Measurements from ENCODE around the gene MYO1D.
"Not testable (repeated sequence)": the region's sequence is repeated elsewhere in the genome, so short reads cannot be mapped to it uniquely, and the experiment has no call there.

The MYO1D gene

GRCh38 chr17:32742681-32743538 lies 134.0 kb downstream of the MYO1D start:
- Histone ChIP-seq H4K20me1 (ENCODE audit: insufficient read depth) (no peaks in the 10 kb centered on the region), H3K27ac (no peak overlapping the region), H3K27me3 (ENCODE audit: insufficient read depth, low read depth) (no peaks in the 10 kb centered on the region), H3K36me3 (ENCODE audit: insufficient read depth) (no peaks in the 10 kb centered on the region), H3K4me3 (IDR thresholded peaks at IDR 0.05; ENCODE audit: insufficient read depth, low read depth, low read length) (no peak overlapping the region), H2AFZ (ENCODE audit: low read depth) (no peak overlapping the region), H3K9ac (no peak overlapping the region), H3K79me2 (ENCODE audit: insufficient read depth, low read depth) (no peaks in the 10 kb centered on the region), H3K4me2 (no peak overlapping the region), H3K4me1 (ENCODE audit: low read depth, poor library complexity, severe bottlenecking) (no peaks in the 10 kb centered on the region)
- no peak for TF ChIP-seq CTCF (conservative IDR thresholded peaks at IDR 0.05; ENCODE audit: low read depth, low read length)

GRCh38 chr17:32741381-32741780 lies 135.5 kb downstream of the MYO1D start:
- Histone ChIP-seq H3K27ac (no peak overlapping the region), H3K4me2 (no peak overlapping the region), H3K4me1 (ENCODE audit: low read depth, poor library complexity, severe bottlenecking) (no peaks in the 10 kb centered on the region), H3K79me2 (ENCODE audit: insufficient read depth, low read depth) (no peaks in the 10 kb centered on the region), H3K4me3 (IDR thresholded peaks at IDR 0.05; ENCODE audit: insufficient read depth, low read depth, low read length) (no peak overlapping the region), H2AFZ (ENCODE audit: low read depth) (no peak overlapping the region), H3K9ac (no peak overlapping the region), H3K27me3 (ENCODE audit: insufficient read depth, low read depth) (no peaks in the 10 kb centered on the region), H4K20me1 (ENCODE audit: insufficient read depth) (no peaks in the 10 kb centered on the region), H3K36me3 (ENCODE audit: insufficient read depth) (no peaks in the 10 kb centered on the region)
- TF ChIP-seq CTCF (conservative IDR thresholded peaks at IDR 0.05; ENCODE audit: low read depth, low read length) = no peak

GRCh38 chr17:32739722-32740121 lies 137.2 kb downstream of the MYO1D start:
- Histone ChIP-seq H3K36me3 (ENCODE audit: insufficient read depth) (no peaks in the 10 kb centered on the region), H3K79me2 (ENCODE audit: insufficient read depth, low read depth) (no peaks in the 10 kb centered on the region), H2AFZ (ENCODE audit: low read depth) (no peak overlapping the region), H3K9ac (no peak overlapping the region), H3K4me1 (ENCODE audit: low read depth, poor library complexity, severe bottlenecking) (no peaks in the 10 kb centered on the region), H3K27me3 (ENCODE audit: insufficient read depth, low read depth) (no peaks in the 10 kb centered on the region), H3K4me3 (IDR thresholded peaks at IDR 0.05; ENCODE audit: insufficient read depth, low read depth, low read length) (no peak overlapping the region), H4K20me1 (ENCODE audit: insufficient read depth) (no peaks in the 10 kb centered on the region), H3K4me2 (no peak overlapping the region), H3K27ac (no peak overlapping the region)
- TF ChIP-seq CTCF (conservative IDR thresholded peaks at IDR 0.05; ENCODE audit: low read depth, low read length) = no peak

GRCh38 chr17:32739151-32739550 lies 137.8 kb downstream of the MYO1D start:
- H3K9ac ChIP-seq; H3K4me3 ChIP-seq (IDR thresholded peaks at IDR 0.05; ENCODE audit: insufficient read depth, low read depth, low read length); H3K36me3 ChIP-seq (ENCODE audit: insufficient read depth); H3K4me1 ChIP-seq (ENCODE audit: low read depth, poor library complexity, severe bottlenecking); H3K27me3 ChIP-seq (ENCODE audit: insufficient read depth, low read depth); H4K20me1 ChIP-seq (ENCODE audit: insufficient read depth); H3K79me2 ChIP-seq (ENCODE audit: insufficient read depth, low read depth); H3K27ac ChIP-seq; H3K4me2 ChIP-seq; H2AFZ ChIP-seq (ENCODE audit: low read depth): not testable (repeated sequence)

GRCh38 chr17:32733401-32733800 lies 143.5 kb downstream of the MYO1D start:
- H3K36me3 ChIP-seq (ENCODE audit: insufficient read depth) = no peaks in the 10 kb centered on the region
- no peak overlapping the region for H3K4me3 ChIP-seq (IDR thresholded peaks at IDR 0.05; ENCODE audit: insufficient read depth, low read depth, low read length)
- H3K4me1 ChIP-seq (ENCODE audit: low read depth, poor library complexity, severe bottlenecking) = no peaks in the 10 kb centered on the region
- no peak for TF ChIP-seq CTCF (conservative IDR thresholded peaks at IDR 0.05; ENCODE audit: low read depth, low read length)
- H3K9ac ChIP-seq = no peak overlapping the region
- H3K79me2 ChIP-seq (ENCODE audit: insufficient read depth, low read depth) = no peaks in the 10 kb centered on the region
- H2AFZ ChIP-seq (ENCODE audit: low read depth) = no peak overlapping the region
- H3K27ac ChIP-seq = no peak overlapping the region
- H3K4me2 ChIP-seq = no peak overlapping the region
- H4K20me1 ChIP-seq (ENCODE audit: insufficient read depth) = no peaks in the 10 kb centered on the region
- H3K27me3 ChIP-seq (ENCODE audit: insufficient read depth, low read depth) = no peaks in the 10 kb centered on the region
